Stimulated activated CD8-positive, alpha-beta memory T cell treated with anti-CD3 and anti-CD28 coated beads, Interleukin-7, amount 100 ng/mL, for 48 hours (primary cell): ENCODE results near the gene WAPL.

Experiments used
- DNase-seq, 2 donors: peaks; one replicate each; pipeline ENCODE4 v3.0.0-alpha.2; 2020; ENCODE audit warnings: low read depth in 1 of 2; ENCODE audit errors: extremely low read depth in 1 of 2

Gene WAPL

DNA sequence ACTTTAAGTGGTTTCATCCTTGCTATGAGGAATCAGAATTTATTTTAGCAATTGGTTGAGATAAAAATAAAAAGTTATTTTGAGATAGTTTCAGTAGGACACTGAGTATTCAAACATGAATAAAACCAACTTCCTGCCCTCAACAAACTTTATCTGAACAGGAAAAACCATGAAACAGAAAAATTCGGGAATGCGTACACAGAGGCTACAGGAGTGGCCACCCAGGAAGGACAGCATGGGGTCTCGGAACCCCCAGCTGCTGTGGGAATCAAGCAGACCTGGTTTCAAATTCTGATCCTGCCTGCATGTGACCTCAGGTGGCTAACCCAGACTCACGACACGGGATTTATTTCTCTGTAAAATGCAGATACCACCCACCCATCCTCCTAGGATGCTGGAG is 106.0 kb downstream of the WAPL start:
- no peak for DNase-seq

DNA sequence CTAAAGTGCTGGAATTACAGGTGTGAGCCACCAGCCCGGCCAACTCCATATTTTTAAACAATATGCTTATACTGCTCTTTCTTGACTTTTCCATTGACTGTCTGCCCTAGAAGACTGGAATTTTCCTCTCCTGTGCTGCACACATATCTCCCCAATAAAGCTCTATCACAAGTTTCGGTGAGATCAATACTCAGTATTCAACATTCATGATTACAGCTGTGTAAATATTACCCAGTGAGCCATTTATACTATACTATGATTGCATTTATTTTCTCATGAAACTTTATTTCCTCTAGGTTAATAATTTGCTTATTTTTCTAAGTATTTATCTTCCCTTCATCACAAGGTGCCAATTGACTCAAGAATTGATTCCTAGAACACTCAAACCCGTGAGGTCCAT is 106.5 kb downstream of the WAPL start:
- no peak for DNase-seq

DNA sequence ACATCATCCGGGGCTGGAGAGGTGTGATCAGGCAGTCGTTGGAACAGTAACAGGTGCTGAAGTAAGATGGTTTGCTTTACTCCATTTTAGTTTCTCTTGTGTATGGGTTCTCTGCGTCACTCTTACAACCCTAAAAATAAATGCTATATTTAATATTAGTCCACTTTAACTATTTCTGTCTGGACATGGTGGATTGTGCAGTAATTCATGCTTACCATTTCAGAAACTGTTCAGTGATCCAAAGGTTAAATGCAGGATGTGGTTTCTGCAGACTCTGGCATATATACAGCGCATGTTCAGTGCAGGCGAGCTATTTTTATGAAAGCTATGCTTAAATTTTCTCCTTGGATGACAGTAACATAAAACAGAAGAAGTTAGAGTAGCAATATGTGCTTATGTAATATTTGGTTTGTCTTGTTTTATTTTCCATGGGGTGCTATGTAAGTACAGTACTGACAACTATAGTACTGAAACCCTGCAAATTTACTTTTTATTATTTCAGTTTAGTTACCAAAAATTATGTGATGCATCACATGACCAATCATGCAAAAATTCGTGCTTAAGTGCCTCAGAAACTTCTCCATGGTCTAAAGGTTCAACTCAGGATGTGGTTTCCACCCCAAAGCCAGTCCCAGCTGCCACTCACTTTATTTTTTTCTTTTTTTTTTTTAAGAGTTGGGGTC is 108.4 kb downstream of the WAPL start:
- DNase-seq, result no peak

DNA sequence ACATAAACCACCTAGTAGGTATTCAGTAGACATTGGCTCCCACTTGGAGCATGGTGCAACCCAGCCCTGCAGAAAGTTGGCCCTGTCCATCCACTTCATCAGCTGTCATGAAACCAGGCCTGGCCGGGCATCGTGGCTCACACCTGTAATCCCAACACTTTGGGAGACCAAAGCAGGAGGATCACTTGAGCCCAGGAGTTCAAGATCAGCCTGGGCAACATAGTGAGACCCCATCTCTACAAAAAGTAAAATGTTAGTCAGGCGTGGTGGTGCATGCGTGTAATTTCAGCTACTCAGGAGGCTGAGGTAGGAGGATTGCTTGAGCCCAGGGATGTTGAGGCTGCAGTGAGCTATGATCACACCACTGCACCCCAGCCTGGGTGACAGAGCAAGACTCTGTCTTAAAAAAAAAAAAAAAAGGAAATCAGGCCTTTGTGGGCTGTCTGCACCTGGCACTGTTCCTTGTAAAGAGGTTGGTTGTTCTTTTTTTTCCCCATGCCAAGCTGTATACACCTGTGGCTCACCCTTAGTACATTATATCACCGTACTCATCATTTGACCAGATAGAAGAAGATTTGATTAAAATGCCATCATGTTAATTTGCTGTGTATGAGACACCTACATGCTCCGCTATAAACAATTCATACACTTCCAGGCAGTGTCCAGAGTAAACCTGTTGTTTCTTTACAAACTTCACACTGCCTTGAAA is 109.6 kb downstream of the WAPL start:
- no peak for DNase-seq

DNA sequence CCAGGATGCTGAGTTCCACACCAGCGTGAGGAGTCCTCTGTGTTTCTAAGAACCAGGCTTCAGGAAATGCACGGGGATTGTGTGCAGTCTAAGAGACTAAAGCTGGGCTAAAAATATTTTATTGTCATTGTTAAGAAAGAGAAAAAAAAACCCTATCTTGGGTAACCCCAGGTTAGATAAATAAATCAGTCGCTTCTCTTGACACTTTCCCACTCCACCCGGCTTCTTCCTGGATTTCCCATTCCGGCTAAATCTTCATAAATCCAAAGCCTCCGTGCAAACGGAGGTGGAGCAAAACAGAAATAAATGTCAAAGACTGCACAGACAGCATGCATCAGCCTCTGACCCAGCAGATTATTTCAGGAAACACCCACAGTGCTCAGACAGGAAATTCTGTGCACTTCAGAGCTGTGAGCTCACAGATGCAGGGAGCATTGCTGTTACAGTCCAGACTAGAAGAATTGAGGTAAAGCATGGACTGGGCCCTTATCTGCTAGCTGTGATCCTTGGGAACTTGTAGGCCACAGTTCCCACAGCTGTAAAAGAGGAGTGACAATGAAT is 110.2 kb downstream of the WAPL start:
- no peak for DNase-seq

DNA sequence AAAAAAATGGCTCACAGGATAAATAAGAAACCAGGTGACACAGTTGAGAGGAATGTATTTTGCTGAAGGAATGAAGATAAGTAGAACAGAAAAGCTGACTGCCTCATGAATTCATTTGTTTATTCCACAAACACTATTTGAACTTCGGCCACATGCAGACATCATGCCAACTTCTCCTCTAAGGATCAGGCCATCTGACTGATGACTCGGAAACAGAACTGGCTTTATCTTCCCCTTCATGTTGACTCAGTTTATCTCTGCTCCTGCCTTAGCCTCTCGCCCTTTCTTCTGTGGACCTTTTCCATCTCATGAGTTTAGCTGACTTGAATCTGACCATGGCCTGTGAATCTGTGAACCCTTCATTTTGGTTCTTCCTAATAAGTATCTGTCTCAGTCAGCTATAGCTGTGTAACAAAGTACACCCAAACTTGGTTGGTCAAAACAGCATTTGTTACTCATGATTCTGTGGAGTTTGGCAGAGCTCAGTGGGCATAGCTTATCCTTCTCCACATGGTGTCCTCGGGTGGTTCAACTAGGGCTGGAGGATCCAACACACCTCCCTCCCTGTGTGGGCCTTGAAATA is 111.0 kb downstream of the WAPL start:
- DNase-seq, result no peak

DNA sequence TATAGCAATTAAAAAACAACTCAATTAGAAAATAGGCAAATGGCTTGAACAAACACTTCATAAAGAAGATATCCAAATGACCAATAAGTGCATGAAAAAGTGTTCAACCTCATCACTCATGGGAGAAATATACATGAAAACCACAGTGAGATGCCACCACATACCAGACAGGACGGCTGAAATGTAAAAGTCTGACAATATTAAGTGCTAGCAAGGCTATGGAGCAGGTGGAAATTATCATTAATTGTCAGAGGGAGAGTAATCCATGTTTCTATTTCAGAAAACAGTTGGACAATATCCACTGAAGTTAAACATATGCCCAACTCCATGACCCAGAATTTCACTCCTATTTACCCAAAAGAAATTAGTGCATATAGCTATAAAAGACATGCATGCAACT is 112.4 kb downstream of the WAPL start:
- DNase-seq, result no peak

DNA sequence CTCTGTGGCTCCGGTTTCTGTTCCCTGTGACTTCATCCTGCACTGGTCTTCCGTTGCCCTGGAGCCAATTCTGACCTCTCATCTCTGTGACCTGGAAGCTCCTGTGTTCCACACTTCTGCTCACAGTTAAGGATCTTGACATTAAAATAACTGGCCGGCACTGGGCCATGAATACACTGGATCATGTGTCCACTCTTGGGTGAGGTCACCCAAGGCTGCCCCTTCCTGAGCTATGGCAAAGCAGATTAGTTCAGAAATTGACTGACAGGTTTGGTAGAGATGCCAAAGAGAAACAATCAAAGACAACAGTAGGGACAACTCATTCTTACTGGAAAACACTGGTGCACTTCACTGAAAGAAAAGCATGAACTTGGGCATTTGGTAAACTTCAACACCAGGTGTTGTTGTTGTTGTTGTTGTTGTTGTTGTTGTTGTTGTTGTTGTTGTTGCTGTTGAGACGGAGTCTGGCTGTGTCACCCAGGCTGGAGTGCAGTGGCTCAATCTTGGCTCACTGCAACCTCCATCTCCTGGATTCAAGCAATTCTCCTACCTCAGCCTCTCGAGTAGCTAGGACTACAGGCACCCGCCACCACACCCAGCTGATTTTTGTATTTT is 118.3 kb downstream of the WAPL start:
- no peak for DNase-seq

DNA sequence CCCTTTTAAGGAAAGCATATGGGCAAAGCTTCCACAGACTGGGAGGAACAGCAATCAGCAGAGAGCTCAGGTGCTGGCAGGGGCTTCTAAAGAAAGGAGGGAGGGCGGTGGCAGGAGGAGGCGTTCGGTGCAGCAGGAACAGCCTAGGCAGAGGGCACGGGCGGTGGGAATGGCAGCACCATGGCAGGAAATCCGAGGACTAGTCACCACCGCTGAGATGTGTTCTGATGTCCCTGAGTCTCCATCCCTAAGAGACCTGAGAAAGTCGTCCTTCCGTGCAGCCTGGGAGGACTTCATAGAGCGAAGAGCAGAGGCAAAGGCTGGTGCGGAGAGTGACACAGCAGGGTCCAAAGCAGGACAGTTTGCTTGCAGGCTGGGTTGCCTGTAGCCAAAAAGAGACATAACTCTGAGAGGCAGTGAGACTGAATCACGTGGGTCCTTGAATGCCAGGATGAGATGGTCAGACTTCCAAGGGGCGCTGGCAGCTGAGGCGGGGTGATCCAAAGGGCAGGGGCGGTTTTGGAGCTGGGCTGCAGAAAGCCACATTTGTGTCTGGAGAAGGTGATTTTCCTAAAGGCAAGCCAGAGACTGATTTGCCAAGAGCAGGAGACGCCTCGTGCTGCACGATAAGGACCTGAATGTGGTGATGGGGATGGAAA is 119.2 kb downstream of the WAPL start:
- DNase-seq, result no peak

DNA sequence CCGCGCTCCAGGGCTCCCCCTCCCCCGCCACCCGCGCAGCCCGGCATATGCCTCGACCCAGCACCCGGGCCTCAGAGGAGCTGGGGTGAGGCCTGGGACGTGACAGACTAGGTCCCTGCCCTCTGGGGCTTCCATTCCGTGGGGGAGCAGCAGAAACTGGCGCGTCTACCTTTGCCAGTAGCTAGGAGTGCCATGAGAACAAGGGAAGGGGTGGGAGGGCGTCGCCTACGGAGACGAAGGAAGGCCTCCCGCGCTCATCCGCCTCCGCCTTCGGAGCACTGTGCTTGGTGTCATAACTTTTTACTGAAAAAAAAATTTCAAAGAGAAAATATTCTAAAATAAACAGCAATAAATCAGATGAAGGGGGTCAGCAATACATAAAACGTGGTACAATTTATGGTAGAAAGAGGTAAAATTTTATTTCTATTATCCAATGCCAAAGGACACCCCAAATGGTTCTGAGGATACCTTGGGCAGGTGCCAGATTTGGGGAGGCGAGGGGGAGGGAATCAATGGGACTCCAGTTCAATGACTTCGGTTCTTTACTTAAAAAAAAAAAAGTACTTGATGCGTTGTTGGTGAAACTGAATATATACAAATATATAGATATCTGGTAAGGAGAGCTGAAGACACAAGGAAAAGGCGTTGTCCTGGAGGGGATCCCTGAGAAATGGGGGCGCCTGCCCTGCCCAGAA is 119.9 kb downstream of the WAPL start:
- no peak for DNase-seq

DNA sequence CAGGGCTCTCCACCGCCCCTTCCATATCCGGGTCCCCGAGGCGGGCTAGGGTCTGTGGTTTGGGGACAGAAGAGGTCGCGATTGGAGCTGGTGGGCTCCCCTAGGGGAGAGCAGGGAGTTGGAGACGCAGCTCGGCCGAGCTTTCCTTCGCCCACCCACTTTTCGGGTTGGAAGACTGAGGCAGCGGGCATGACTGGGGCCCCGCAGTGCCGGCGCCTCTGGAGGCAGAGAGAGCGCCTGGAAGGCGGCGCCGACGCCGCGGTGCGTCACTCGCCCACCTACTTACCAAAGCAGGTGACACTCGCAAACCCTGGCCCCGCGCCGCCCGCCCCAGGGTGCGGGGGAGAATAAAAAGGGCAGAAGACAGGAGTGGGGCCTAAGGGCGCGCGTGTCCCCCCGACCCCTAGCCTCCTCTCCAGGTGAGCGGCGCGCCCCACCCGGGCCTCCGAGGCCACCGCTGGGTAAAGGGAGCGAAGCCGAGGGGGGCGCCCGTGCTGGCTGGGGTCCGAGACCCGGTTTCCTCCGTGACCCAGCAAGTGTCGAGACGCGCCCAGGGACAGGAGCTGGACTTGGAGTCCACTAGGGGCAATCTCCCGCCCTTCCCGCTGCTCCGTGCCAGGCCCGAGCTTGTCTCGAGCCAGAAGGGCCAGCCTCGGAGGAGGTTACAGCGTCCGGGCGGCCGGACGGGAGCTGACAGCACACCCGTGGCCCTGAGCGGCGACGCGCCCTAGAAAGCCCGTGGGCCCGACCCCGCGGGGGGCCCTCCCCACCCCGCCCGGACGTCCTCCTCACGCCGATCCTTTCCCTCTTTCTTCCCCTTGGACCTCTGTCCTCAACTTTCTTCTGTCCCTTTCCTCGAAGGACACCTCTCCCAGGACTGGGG is 120.6 kb downstream of the WAPL start:
- peak; percentile 39 to 53 for DNase-seq

DNA sequence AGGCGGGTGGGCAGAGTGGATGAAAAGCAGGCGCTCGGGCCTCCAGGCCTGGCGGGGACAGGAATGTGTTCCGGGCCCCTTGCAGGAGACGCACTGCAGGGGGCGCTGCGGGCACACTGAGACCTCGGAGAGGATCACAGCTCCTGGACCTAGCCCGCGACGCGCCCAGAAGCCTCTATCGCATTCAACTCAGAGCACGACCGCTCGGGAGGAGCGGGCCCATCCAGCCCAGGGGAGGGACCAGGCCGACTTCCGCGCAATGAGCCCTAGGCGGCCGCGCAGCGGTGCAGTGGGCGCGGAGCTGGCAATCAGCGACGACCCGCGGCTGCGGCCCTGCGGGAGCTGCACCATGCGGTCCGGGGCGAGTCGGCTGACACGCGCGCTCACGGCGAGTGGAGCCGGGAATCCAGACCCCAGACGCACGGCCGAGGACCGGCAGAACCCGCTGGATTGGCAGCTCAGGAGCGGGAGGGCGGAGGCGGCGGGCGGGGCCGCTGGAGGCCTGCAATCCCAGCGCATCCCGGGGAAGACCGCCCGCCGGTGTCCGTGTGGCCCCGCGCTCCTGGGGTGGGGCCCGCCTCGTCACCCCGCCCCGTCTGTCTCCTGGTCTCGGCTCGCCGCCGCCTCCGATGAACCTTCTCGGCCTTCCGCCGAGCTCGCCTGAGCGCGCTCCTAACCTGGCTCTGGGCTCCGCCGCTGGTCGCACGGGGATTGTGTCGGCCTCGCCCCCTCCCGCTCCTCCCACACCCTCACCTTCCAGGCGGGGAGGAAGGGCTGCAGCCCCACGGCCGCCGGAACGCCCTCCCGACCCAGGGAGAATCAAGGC is 121.5 kb downstream of the WAPL start:
- DNase-seq, result peak; percentile 86 to 91

DNA sequence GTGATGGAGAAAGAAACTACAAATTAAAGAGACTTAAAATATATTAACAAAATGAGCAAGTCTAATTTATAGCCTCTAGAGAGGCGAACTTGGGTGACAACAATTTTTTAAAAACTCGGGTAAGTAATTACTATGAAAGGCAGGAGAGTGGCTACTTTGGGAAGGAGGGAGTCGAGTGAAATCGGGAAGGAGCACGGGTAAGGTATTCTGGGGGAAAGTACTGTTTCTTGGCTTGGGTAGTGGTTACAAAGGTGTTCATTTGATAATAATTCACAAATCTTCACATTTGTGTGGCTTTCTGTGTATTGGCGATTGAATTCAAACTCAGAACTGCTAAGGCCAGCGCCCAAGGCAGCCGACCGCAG is 122.1 kb downstream of the WAPL start:
- DNase-seq, result no peak

DNA sequence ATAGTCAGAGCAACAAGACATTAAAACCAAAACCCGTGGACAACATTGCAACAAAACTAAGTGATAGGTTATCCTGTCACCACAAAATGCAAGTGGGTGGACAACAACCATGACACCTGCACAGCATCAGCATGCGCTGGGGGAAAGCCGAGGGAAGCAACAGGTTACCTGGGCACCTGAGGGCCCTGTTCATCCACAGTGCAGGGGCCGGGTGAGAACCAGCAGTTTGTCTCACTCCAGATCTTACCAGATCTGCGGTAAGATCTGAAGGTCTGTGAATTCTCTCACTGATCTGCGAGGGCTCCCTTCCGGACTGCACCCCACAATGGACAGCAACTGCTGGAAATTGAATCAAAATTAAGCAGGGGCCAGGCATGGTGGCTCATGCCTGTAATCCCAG is 124.5 kb downstream of the WAPL start:
- no peak for DNase-seq

DNA sequence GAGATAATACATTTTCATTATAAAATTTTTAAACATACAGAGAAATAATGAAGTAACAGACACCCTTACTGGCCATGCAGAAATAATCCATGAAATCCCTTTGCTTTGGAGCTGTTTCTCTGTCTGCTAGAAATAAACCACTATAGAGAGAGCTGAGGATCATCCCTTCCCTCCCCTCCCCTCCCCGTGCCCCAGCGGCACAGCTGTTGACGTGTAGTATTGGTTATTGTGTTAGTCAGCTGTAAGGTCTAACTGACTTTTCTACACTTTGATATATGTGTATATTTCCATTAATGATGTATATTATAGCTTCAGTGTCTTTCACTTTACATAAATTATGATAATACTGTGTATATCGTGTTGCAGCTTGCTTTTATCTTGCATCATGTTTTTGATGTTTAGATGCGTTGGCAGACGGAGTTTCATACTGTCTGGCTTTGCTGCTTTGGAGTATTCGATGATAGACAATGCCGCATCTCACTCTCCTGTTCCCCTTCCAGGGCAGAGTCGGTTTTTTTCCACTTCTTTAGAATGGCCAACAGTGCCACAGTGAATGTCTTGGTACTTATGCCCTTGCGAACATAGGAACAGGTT is 127.6 kb downstream of the WAPL start:
- no peak for DNase-seq

DNA sequence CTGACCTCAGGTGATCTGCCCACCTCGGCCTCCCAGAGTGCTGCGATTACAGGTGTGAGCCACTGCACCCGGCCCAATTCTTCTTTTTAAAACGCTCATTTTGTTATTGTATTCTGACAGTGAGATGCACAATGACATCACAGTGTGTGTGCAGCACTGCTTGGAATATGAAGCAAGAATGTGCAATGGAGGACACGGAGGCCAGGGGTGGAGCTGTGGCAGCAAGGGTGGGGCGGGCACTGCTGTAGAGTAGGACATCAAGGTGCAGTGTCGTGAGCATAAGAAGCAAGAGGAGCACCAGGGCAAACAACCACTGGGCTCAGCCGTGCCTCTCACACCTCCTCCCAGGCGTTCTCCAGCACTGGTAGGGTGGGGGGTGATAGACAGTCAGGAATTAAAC is 128.2 kb downstream of the WAPL start:
- no peak for DNase-seq

DNA sequence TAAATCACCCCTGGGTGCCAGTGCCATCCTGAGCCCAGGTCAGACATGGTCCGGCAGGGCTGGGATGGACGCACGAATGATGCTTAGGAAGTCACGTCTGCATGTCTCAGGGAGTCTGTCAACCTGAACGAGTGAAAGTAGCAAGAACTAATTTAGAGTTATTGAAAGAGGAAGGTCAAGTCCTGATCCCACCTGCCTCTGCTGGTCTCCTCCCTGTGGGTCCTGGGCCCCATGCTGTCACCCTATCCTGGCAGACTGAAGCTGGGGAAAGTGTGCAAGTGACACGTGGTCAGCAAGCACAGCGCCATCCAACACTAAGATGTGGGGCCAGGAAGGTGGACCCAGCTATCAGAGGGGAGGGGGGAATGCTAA is 128.9 kb downstream of the WAPL start:
- DNase-seq, result no peak

DNA sequence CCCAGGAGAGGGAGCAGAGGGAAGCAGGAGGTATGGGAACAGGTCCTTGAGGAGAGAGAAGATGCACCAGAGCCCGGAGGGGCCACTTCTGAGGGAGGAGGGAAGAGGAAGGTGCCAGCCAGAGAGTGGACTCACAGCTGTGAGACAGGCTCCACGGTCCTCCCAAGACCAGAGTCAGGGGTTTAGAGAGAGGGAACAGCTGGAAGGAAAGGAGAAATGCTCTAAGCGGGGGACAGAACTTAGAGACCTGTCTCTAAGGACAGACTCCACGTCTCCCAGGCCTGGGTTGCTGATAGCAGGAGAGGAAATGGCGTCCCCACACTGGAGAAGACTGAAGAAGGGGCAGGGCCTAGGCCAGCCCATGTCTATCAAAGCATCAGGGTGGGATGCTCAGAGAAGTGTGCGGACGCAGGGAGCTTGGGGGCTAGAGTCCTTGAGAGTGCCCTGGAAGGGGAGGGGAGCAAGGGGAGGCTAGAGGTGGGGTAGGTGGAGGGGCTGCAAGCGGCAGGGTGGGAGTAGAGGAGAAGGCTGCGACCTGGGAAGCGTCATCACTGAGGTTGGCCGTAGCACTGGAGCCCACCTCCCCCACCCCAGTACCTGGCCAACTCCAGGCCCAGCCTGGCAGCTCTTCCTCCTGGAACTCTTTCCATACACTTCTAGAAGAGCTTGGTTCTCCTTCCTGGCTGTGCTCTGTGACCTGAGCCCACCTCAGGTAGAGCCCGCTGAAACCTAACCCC is 129.4 kb downstream of the WAPL start:
- DNase-seq, result no peak
